SK-N-SH treated with all-trans-retinoic acid at 6 μM for 48 hours (cell line): ENCODE measurements around the gene ZNF205.

ENCODE experiments used
- ARNTL ChIP-seq: fragments of 450-650 bp; formaldehyde crosslinking; IDR thresholded peaks from 2 replicates; pipeline ENCODE4 v1.5.0; 2020; ENCODE audit warnings: low read depth, mild to moderate bottlenecking, moderate library complexity, borderline replicate concordance
- CREB5 ChIP-seq: fragments of 250-450 bp; sonication (Bioruptor Pico); IDR thresholded peaks from 2 replicates; pipeline ENCODE4 v1.5.1; 2020; ENCODE audit warnings: low read depth, mild to moderate bottlenecking, moderate library complexity
- ISL1 ChIP-seq: fragments of 250-450 bp; sonication (Bioruptor Pico); IDR thresholded peaks from 2 replicates; pipeline ENCODE4 v2.1.2; 2022; ENCODE audit warnings: mild to moderate bottlenecking, moderate library complexity
- OSR1 ChIP-seq: fragments of 250-450 bp; sonication (Bioruptor Pico); IDR thresholded peaks from 2 replicates; pipeline ENCODE4 v1.8.0; 2022; ENCODE audit warnings: moderate library complexity, mild to moderate bottlenecking, inconsistent platforms
- PATZ1 ChIP-seq: fragments of 250-450 bp; sonication (Bioruptor Pico); IDR thresholded peaks from 2 replicates; pipeline ENCODE4 v1.8.0; 2020; ENCODE audit warnings: mild to moderate bottlenecking, moderate library complexity, borderline replicate concordance
- TCF4 ChIP-seq: fragments of 250-450 bp; sonication (Bioruptor Pico); IDR thresholded peaks from 2 replicates; pipeline ENCODE4 v1.8.0; 2021; ENCODE audit warnings: mild to moderate bottlenecking, moderate library complexity, borderline replicate concordance
- ZFP30 ChIP-seq: fragments of 450-650 bp; formaldehyde crosslinking; IDR thresholded peaks from 2 replicates; pipeline ENCODE4 v1.5.0; 2022; ENCODE audit warnings: mild to moderate bottlenecking, moderate library complexity

DNA sequence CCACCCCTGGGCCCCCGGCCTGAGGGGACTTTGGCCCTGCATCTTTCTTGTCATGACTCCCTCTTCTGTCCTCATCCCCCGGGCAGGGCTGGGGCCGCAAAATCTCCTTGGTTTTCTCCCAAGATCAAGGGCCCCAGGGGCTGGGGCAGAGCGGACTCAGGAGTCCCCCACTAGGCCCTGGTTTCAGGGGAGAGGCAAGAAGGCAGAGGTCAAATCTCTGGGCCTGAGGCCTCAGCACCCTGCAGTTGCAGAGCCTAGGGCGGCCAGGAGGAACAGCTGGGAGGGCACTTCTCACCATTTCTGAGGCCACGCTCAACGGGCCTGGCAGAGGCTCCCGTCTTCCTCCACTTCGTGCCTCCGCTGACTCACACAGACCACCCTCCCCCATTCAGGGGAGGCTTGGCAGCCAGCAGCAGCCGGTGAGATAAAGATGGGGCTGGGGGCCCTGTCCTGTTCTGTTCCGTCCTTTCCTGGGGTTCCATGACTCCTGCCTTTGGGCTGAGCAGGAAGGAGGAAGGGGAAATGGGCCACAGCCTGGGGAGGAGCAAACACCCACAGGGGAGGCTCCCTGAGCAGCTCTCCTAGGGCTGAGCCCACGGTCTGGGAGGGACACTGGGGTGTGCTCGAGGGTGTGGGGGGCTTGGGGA, 25.7 kb upstream of the ZNF205 start:
- no peak for TF ChIP-seq OSR1 (CRISPR knock-in tag)
- no peak for TF ChIP-seq CREB5 (CRISPR knock-in tag)
- TF ChIP-seq PATZ1 (CRISPR knock-in tag) = no peak
- TF ChIP-seq ISL1 = no peak
- TF ChIP-seq TCF4 (CRISPR knock-in tag) = no peak
- TF ChIP-seq ARNTL = no peak
- TF ChIP-seq ZFP30 = no peak
